ENCODE measurements around the gene PCNT. TPM values are rescaled to one million over a fixed set of nuclear protein-coding genes. Genes with fewer than 3 reads are reported as not detected.

Gene PCNT
- total and polyA plus RNA-seq, 2 donors (not counting 1 experiment from before 2014, with no cell fraction given) = 20.3 to 58.1 TPM

- Histone ChIP-seq H3K36me3 (replicated peaks in 1 of 2; ENCODE audit: control extremely low read depth in 1 of 2, control insufficient read depth in 1 of 2, extremely low read depth in 1 of 2, insufficient read depth in 2 of 2, low read length in 1 of 2) (peaks cover 0 to 35% of the 10 kb centered on the region in 2 experiments), H2AFZ (ENCODE audit: insufficient read depth, low read depth, low read length, poor library complexity, severe bottlenecking) (no peak overlapping the region), H3K4me1 (ENCODE audit: control insufficient read depth in 2 of 2, insufficient read depth in 2 of 2, low read length in 2 of 2) (no peaks in the 10 kb centered on the region), H3K79me2 (ENCODE audit: control insufficient read depth, insufficient read depth, low read length) (no peaks in the 10 kb centered on the region), H4K20me1 (ENCODE audit: control insufficient read depth, insufficient read depth, low read length, poor library complexity, severe bottlenecking) (no peaks in the 10 kb centered on the region), H3K4me3 (ENCODE audit: control extremely low read depth in 1 of 5, extremely low read depth in 1 of 5, insufficient read depth in 1 of 5, low read depth in 2 of 5, low read length in 4 of 5) (no peak overlapping the region), H3K9ac (ENCODE audit: low read length) (no peak overlapping the region), H3K27ac (ENCODE audit: low read length in 2 of 2) (no peak overlapping the region), H3K27me3 (replicated peaks in 1 of 4; ENCODE audit: control extremely low read depth in 1 of 4, control insufficient read depth in 3 of 4, insufficient read depth in 4 of 4, low read length in 3 of 4) (no peaks in the 10 kb centered on the region), H3K4me2 (replicated peaks; ENCODE audit: low read depth, low read length, poor library complexity, severe bottlenecking) (no peak overlapping the region), H3K9me3 (ENCODE audit: control extremely low read depth in 1 of 3, control insufficient read depth in 2 of 3, insufficient read depth in 1 of 3, low read length in 2 of 3) (no peaks in the 10 kb centered on the region)
- ATAC-seq (ENCODE audit: low read depth) (no peak), DNase-seq (no peak)
- 99% methylated on average over 25 of the region's 25 CpGs for WGBS (ENCODE audit: insufficient coverage)
- ChIA-PET POLR2A (no interaction called here), CTCF (no interaction called here)
- H3K27me3 Mint-ChIP-seq = no peaks in the 10 kb centered on the region
- no peaks in the 10 kb centered on the region for H3K4me1 Mint-ChIP-seq
- no peaks in the 10 kb centered on the region for H3K9me3 Mint-ChIP-seq (ENCODE audit: insufficient read depth)
- intact Hi-C loops (cut with micrococcal nuclease) = no loop called here
- no peak for TF ChIP-seq EZH2 (IDR thresholded peaks at IDR 0.05; ENCODE audit: borderline replicate concordance, insufficient read depth, low read depth, low read length, poor library complexity, severe bottlenecking)
- TF ChIP-seq CTCF (IDR thresholded peaks at IDR 0.05) = no peak
- H3K27ac Mint-ChIP-seq = no peak overlapping the region
- no peak overlapping the region for H3K4me3 Mint-ChIP-seq
These were observed 94.5 kb downstream of the PCNT start for GRCh38 chr21:46418265-46418946.

- TF ChIP-seq CTCF (IDR thresholded peaks at IDR 0.05) (no peak), EZH2 (IDR thresholded peaks at IDR 0.05; ENCODE audit: borderline replicate concordance, insufficient read depth, low read depth, low read length, poor library complexity, severe bottlenecking) (no peak)
- H3K4me3 Mint-ChIP-seq = no peak overlapping the region
- Histone ChIP-seq H2AFZ (ENCODE audit: insufficient read depth, low read depth, low read length, poor library complexity, severe bottlenecking) (no peak overlapping the region), H3K27me3 (replicated peaks in 1 of 4; ENCODE audit: control extremely low read depth in 1 of 4, control insufficient read depth in 3 of 4, insufficient read depth in 4 of 4, low read length in 3 of 4) (no peaks in the 10 kb centered on the region), H3K9ac (ENCODE audit: low read length) (no peak overlapping the region), H3K4me3 (ENCODE audit: control extremely low read depth in 1 of 5, extremely low read depth in 1 of 5, insufficient read depth in 1 of 5, low read depth in 2 of 5, low read length in 4 of 5) (no peak overlapping the region), H4K20me1 (ENCODE audit: control insufficient read depth, insufficient read depth, low read length, poor library complexity, severe bottlenecking) (no peaks in the 10 kb centered on the region), H3K79me2 (ENCODE audit: control insufficient read depth, insufficient read depth, low read length) (no peaks in the 10 kb centered on the region), H3K4me2 (replicated peaks; ENCODE audit: low read depth, low read length, poor library complexity, severe bottlenecking) (no peak overlapping the region), H3K9me3 (ENCODE audit: control extremely low read depth in 1 of 3, control insufficient read depth in 2 of 3, insufficient read depth in 1 of 3, low read length in 2 of 3) (no peaks in the 10 kb centered on the region), H3K27ac (ENCODE audit: low read length in 2 of 2) (no peak overlapping the region), H3K4me1 (ENCODE audit: control insufficient read depth in 2 of 2, insufficient read depth in 2 of 2, low read length in 2 of 2) (no peaks in the 10 kb centered on the region), H3K36me3 (replicated peaks in 1 of 2; ENCODE audit: control extremely low read depth in 1 of 2, control insufficient read depth in 1 of 2, extremely low read depth in 1 of 2, insufficient read depth in 2 of 2, low read length in 1 of 2) (peaks cover 0 to 35% of the 10 kb centered on the region in 2 experiments)
- H3K27ac Mint-ChIP-seq = no peak overlapping the region
- 95% methylated on average over 13 of the region's 16 CpGs for WGBS (ENCODE audit: insufficient coverage)
- DNase-seq (no peak), ATAC-seq (ENCODE audit: low read depth) (no peak)
- POLR2A ChIA-PET = no interaction called here
- no peaks in the 10 kb centered on the region for H3K9me3 Mint-ChIP-seq (ENCODE audit: insufficient read depth)
- peaks cover 2% of the 10 kb centered on the region for H3K4me1 Mint-ChIP-seq
- intact Hi-C loops (cut with micrococcal nuclease) = no loop called here
- H3K27me3 Mint-ChIP-seq = no peaks in the 10 kb centered on the region
- CTCF ChIA-PET = no interaction called here
These were observed 96.6 kb downstream of the PCNT start for GRCh38 chr21:46420241-46421190.

All from B cell (primary cell).